Lower lobe of right lung (tissue), 2 donors: ENCODE measurements around the gene MTFR1L. TPM values are rescaled to one million over a fixed set of nuclear protein-coding genes. Genes with fewer than 3 reads are reported as not detected.

ENCODE experiments used
- ATAC-seq, 2 donors: fragments of 200-7000 bp; cut with Tn5 transposase; one replicate each; pipeline ENCODE4 v1.9.1; 2020 to 2022; ENCODE audit warnings: mild to moderate bottlenecking in 2 of 2, moderate library complexity in 2 of 2
- DNase-seq: peaks from one replicate; pipeline ENCODE4 v3.0.0-alpha.2; 2020
- H3K27ac ChIP-seq: fragments of 200-600 bp; one replicate; pipeline ENCODE4 v1.8.0; 2022
- H3K27me3 ChIP-seq: fragments of 200-600 bp; one replicate; pipeline ENCODE4 v1.8.0; 2022; ENCODE audit warnings: low read depth
- H3K36me3 ChIP-seq: fragments of 200-600 bp; one replicate; pipeline ENCODE4 v1.8.0; 2022; ENCODE audit warnings: mild to moderate bottlenecking
- H3K4me1 ChIP-seq: fragments of 200-600 bp; one replicate; pipeline ENCODE4 v1.8.0; 2022
- H3K4me3 ChIP-seq: fragments of 200-600 bp; one replicate; pipeline ENCODE4 v1.8.0; 2022; ENCODE audit warnings: mild to moderate bottlenecking
- H3K9me3 ChIP-seq: fragments of 200-600 bp; one replicate; pipeline ENCODE4 v1.8.0; 2022
- CTCF ChIP-seq: fragments of 200-600 bp; IDR thresholded peaks from one replicate; pipeline ENCODE4 v1.8.0; 2022; ENCODE audit warnings: antibody characterized with exemption, mild to moderate bottlenecking
- intact Hi-C: fragments of 100-400 bp; cut with DNase I; formaldehyde crosslinking; loops from one replicate; pipeline ENCODE4 v1.11.0; 2022
- total RNA-seq: library from RNA; stranded (reverse); fragmentation: NEBNext Ultra II Directional; extraction: Animal tissue kit (Norgen Biotek cat#: 25700); gene quantifications from one replicate; pipeline ENCODE4 v1.2.1, GENCODE V29; 2021
- donor health status: DM: no; HTN: yes; CAD: no; lungs with severe emphysema.

Gene MTFR1L
- total RNA-seq, 1 donor from 2014 or later = 51.1 TPM

- Histone ChIP-seq H3K4me1 (no peaks in the 10 kb centered on the region), H3K27me3 (no peaks in the 10 kb centered on the region), H3K9me3 (no peaks in the 10 kb centered on the region), H3K4me3 (no peak overlapping the region), H3K27ac (no peak overlapping the region), H3K36me3 (peaks cover 35% of the 10 kb centered on the region)
- TF ChIP-seq CTCF = no peak
- DNase-seq (no peak), ATAC-seq (no peak)
- intact Hi-C loops = no loop called here
Measured at GRCh38 chr1:25786887-25787759, 32.6 kb upstream of the MTFR1L start.

DNA sequence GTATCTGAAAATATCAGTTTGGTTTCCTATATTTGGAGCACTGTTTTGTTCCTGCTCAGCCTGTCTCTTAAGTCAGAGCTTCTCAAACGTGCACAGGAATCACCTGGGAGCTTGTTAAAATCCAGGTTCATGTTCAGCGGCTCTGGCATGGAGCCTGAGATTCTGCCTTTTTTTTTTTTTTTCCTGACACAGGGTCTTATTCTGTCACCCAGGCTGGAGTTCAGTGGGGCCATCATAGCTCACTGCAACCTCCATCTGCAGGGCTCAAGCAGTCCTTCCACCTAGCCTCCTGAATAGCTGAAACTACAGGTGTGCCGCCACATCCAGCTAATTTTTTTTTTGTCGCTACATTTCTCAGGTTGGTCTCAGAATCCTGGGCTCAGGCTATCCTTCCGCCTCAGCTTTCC lies 32.0 kb upstream of the MTFR1L start:
- Histone ChIP-seq H3K4me3 (no peak overlapping the region), H3K36me3 (peaks cover 29% of the 10 kb centered on the region), H3K4me1 (no peaks in the 10 kb centered on the region), H3K27ac (no peak overlapping the region), H3K27me3 (no peaks in the 10 kb centered on the region), H3K9me3 (no peaks in the 10 kb centered on the region)
- no peak for ATAC-seq
- intact Hi-C loops = no loop called here
- DNase-seq = no peak
- no peak for TF ChIP-seq CTCF

DNA sequence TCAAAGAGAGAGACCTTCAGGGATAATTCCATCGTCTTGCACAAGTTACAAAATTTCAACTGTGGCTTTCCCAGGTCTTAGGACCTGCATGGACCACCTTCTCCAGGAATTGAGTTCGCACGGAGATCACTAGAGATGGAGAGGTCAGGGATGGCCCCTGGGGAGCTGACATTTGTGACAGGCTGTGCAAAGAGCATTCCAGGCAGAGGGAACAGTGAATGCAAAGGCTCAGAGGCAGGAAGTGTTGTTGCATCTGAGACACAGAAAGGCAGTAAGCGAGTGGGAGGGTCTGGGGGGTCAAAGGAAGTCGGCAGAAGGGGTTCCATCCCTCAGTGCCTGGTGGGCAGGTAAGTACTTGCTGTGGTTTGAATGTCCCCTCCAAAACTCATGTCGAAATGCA lies 29.3 kb upstream of the MTFR1L start:
- intact Hi-C loops = loop anchor here (10.0 kb wide), 1 partner anchor 176 kb away; the partner anchor contains the start of gene MAN1C1
- DNase-seq = no peak
- Histone ChIP-seq H3K9me3 (no peaks in the 10 kb centered on the region), H3K36me3 (peaks cover 14% of the 10 kb centered on the region), H3K27ac (no peak overlapping the region), H3K27me3 (no peaks in the 10 kb centered on the region), H3K4me3 (no peak overlapping the region), H3K4me1 (no peaks in the 10 kb centered on the region)
- no peak for TF ChIP-seq CTCF
- ATAC-seq = no peak

DNA sequence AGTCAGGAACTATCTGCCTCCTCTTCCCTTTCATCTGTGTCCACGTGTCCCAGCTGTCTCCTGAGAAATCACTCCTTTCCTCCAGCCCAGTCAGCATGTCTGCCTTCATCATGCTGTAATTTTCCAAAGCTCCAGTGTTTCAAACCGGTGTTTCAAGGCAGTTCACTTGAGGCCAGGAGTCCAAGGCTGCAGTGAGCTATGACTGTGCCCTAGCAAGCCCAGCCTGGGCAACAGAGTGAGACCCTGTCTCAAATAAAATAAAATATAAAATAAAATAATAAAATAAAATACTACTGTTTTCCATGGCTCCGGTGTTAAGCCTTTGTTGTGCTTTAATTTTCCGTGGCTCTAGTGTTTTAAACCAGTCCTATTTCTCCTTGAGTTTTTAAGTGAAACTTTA lies 27.6 kb upstream of the MTFR1L start:
- Histone ChIP-seq H3K4me1 (peaks cover 9% of the 10 kb centered on the region), H3K27me3 (no peaks in the 10 kb centered on the region), H3K36me3 (peaks cover 6% of the 10 kb centered on the region), H3K27ac (no peak overlapping the region), H3K9me3 (no peaks in the 10 kb centered on the region), H3K4me3 (no peak overlapping the region)
- ATAC-seq (no peak), DNase-seq (no peak)
- TF ChIP-seq CTCF = no peak
- intact Hi-C loops = loop anchor here (10.0 kb wide), 1 partner anchor 177 kb away; the partner anchor contains the start of gene MAN1C1

DNA sequence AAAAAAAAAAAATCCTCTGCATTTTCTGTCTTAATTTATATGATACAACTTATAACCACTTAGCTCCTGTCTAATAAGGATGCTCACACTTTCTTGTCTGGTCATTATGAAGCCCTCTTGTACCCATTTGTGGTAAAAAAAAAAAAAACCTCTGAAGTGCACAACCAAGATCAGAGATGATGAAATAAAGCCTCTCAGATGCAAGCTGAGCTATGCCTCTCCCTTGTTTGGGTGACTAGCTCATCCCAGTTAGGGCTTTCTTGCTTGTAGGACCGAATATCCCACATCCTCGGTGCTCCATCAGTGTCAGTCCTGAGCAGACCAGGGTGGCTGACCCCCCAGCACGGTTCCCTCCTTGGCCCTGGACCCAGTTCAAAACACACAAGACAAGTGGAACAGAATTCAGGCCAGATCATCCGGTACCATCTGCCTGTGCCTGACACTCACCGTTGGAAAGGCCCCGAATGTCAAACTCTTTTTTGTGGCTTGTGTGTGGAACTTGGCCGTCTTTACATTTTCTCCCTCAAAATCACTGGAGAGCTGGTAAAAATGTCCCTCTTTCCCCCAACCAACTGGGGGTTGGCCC lies 26.1 kb upstream of the MTFR1L start:
- no peaks in the 10 kb centered on the region for H3K36me3 ChIP-seq
- H3K4me1 ChIP-seq = peaks cover 23% of the 10 kb centered on the region
- intact Hi-C loops = loop anchor here (10.0 kb wide), 1 partner anchor 179 kb away; the partner anchor contains the start of gene MAN1C1
- DNase-seq (no peak), ATAC-seq (no peak)
- no peaks in the 10 kb centered on the region for H3K27me3 ChIP-seq
- no peaks in the 10 kb centered on the region for H3K9me3 ChIP-seq
- H3K4me3 ChIP-seq = no peak overlapping the region
- TF ChIP-seq CTCF = no peak
- no peak overlapping the region for H3K27ac ChIP-seq
